Adipose tissue (tissue), 3 donors: ENCODE measurements around the gene MRPS11. TPM values are rescaled to one million over a fixed set of nuclear protein-coding genes. Genes with fewer than 3 reads are reported as not detected.
"Not testable (repeated sequence)": the region's sequence is repeated elsewhere in the genome, so short reads cannot be mapped to it uniquely, and the experiment has no call there.

ENCODE experiments used
- H3K27ac ChIP-seq: one replicate; pipeline ENCODE4 v1.5.1; 2013; ENCODE audit warnings: low read depth, low read length
- WGBS, 3 donors: extraction: QIAGEN DNeasy Blood & Tissue Kit; methylation state at CpG; one replicate each; pipeline ENCODE4 v1.1.7; 2013; 5-methylcytosine and 5-hydroxymethylcytosine counted together
- polyA plus RNA-seq, 3 donors: library from polyadenylated mRNA; stranded (reverse); fragments of 200-250 nt; gene quantifications; one replicate each; pipeline ENCODE4 v1.2.3, GENCODE V29; 2013
- donor health status: healthy with polysubstance abuse.
- donor health status: Bipolar disorder and iron deficiency.
- donor health status: healthy.

MRPS11 gene
- polyA plus RNA-seq, 3 donors, result 31.3 to 66.7 (median 38.0) TPM

- 42 to 62% (median 61%) methylated on average over 1 of the region's 1 CpG for WGBS, 3 donors
- no peak overlapping the region for H3K27ac ChIP-seq
Observed at GRCh38 chr15:88453651-88454050, 13.9 kb upstream of the MRPS11 start.

- H3K27ac ChIP-seq, result no peak overlapping the region
- WGBS, 3 donors, result 12 to 34% (median 24%) methylated on average over 1 of the region's 1 CpG
Observed at GRCh38 chr15:88454236-88454635, 13.3 kb upstream of the MRPS11 start.

- H3K27ac ChIP-seq, result no peak overlapping the region
- 34 to 40% (median 35%) methylated on average over 9 of the region's 9 CpGs for WGBS, 3 donors
Observed at GRCh38 chr15:88454867-88455810, 12.4 kb upstream of the MRPS11 start.

GRCh38 chr15:88456733-88457132 is 10.8 kb upstream of the MRPS11 start:
- WGBS, 3 donors, result 88 to 96% (median 94%) methylated on average over 3 of the region's 3 CpGs
- no peak overlapping the region for H3K27ac ChIP-seq

GRCh38 chr15:88463870-88464532 is 3.5 kb upstream of the MRPS11 start:
- no peak overlapping the region for H3K27ac ChIP-seq
- 61 to 84% (median 82%) methylated on average over 2 of the region's 2 CpGs for WGBS, 3 donors

GRCh38 chr15:88465633-88466224 is 1.8 kb upstream of the MRPS11 start:
- WGBS, 3 donors, result 90 to 95% (median 91%) methylated on average over 4 of the region's 4 CpGs
- no peak overlapping the region for H3K27ac ChIP-seq

GRCh38 chr15:88467935-88468528 is 524 bp downstream of the MRPS11 start:
- WGBS, 3 donors, result 3 to 4% (median 4%) methylated on average over 17 of the region's 17 CpGs
- no peak overlapping the region for H3K27ac ChIP-seq

GRCh38 chr15:88468721-88469120 is 1.2 kb downstream of the MRPS11 start:
- 95 to 98% (median 97%) methylated on average over 10 of the region's 10 CpGs for WGBS, 3 donors
- H3K27ac ChIP-seq, result not testable (repeated sequence)

- 81 to 93% (median 81%) methylated on average over 2 of the region's 2 CpGs for WGBS, 3 donors
- no peak overlapping the region for H3K27ac ChIP-seq
Observed at GRCh38 chr15:88469321-88469720, 1.8 kb downstream of the MRPS11 start.

- 91 to 94% (median 91%) methylated on average over 6 of the region's 6 CpGs for WGBS, 3 donors
- no peak overlapping the region for H3K27ac ChIP-seq
Observed at GRCh38 chr15:88470625-88471372, 3.3 kb downstream of the MRPS11 start.

GRCh38 chr15:88472225-88472624 is 4.7 kb downstream of the MRPS11 start:
- 82 to 89% (median 88%) methylated on average over 4 of the region's 4 CpGs for WGBS, 3 donors
- H3K27ac ChIP-seq, result no peak overlapping the region

GRCh38 chr15:88473661-88474293 is 6.3 kb downstream of the MRPS11 start:
- WGBS, 3 donors, result 95 to 96% (median 95%) methylated on average over 4 of the region's 4 CpGs

GRCh38 chr15:88476635-88477060 is 9.1 kb downstream of the MRPS11 start:
- H3K27ac ChIP-seq, result no peak overlapping the region
- WGBS, 3 donors, result 54 to 67% (median 56%) methylated on average over 8 of the region's 8 CpGs

More at GRCh38 chr15:88473661-88474293, 6.3 kb downstream of the MRPS11 start:
- not testable (repeated sequence) for H3K27ac ChIP-seq

- 87 to 94% (median 87%) methylated on average over 7 of the region's 7 CpGs for WGBS, 3 donors
- H3K27ac ChIP-seq, result no peak overlapping the region
Observed at GRCh38 chr15:88477126-88477525, 9.6 kb downstream of the MRPS11 start.

GRCh38 chr15:88477904-88478303 is 10.4 kb downstream of the MRPS11 start:
- no peak overlapping the region for H3K27ac ChIP-seq
- 75 to 84% (median 80%) methylated on average over 5 of the region's 5 CpGs for WGBS, 3 donors

GRCh38 chr15:88479169-88479568 is 11.7 kb downstream of the MRPS11 start:
- WGBS, 3 donors, result 63 to 92% (median 86%) methylated on average over 3 of the region's 3 CpGs
- no peak overlapping the region for H3K27ac ChIP-seq

GRCh38 chr15:88480981-88481380 is 13.5 kb downstream of the MRPS11 start:
- WGBS, 3 donors, result 34 to 80% (median 78%) methylated on average over 8 of the region's 8 CpGs
- H3K27ac ChIP-seq, result no peak overlapping the region

- no peak overlapping the region for H3K27ac ChIP-seq
- WGBS, 3 donors, result 37 to 45% (median 38%) methylated on average over 1 of the region's 1 CpG
Observed at GRCh38 chr15:88482263-88482662, 14.8 kb downstream of the MRPS11 start.
